GM19025 (cell line): ENCODE results near the gene WWOX.
"Not testable (repeated sequence)": the region's sequence is repeated elsewhere in the genome, so short reads cannot be mapped to it uniquely, and the experiment has no call there.

Source experiments
- ATAC-seq: cut with Tn5 transposase; IDR thresholded peaks from one replicate; pipeline ENCODE4 v1.9.1; 2021; ENCODE audit warnings: mild to moderate bottlenecking, low read depth, moderate library complexity; ENCODE audit not compliant: unreplicated experiment

Gene WWOX

DNA sequence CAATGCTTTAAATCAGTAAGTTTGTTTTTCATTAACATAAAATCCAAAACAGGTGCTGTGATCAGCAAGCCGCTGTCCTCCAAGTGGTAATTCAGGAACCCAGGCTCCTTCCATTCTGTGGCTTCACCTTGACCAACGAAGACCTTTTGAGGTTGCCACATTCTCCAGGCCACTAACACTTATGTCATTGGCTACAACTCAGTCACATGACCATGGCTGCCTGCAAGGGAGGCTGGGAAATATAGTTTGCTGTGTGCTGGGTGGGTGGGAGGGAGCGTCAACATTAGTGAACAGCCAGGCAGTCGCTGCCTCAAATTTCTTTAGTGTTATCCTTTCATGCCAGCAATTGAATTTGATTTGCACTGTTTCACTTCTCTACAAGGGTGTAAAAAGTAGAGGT lies 951.9 kb downstream of the WWOX start:
- ATAC-seq: no peak

DNA sequence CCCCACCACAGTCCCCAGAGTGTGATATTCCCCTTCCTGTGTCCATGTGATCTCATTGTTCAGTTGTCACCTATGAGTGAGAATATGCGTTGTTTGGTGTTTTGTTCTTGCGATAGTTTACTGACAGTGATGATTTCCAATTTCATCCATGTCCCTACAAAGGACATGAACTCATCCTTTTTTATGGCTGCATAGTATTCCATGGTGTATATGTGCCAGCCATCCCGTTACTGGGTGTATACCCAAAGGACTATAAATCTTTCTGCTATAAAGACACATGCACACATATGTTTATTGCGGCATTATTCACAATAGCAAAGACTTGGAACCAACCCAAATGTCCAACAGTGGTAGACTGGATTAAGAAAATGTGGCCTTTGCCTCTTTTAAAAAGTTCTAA lies 952.7 kb downstream of the WWOX start:
- not testable (repeated sequence) for ATAC-seq

DNA sequence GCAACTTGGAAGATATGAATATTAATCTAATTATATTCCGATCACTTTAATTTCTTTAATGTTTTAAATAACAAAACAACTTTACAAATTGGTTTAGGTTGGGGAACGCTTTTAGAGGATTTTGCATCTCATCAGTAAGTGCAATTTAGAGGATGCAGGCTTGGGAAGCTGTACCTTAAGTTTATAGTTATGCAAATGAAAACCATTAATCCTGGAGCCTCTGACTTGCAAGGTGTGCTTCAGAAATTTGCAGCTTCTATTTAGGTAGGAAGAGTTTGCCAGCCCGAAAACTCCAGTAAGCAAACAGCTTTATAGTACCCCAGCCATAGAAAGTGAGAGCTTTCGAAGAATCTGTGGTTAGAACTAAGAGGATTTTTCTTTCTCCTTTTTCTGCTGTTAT lies 954.1 kb downstream of the WWOX start:
- ATAC-seq: no peak

DNA sequence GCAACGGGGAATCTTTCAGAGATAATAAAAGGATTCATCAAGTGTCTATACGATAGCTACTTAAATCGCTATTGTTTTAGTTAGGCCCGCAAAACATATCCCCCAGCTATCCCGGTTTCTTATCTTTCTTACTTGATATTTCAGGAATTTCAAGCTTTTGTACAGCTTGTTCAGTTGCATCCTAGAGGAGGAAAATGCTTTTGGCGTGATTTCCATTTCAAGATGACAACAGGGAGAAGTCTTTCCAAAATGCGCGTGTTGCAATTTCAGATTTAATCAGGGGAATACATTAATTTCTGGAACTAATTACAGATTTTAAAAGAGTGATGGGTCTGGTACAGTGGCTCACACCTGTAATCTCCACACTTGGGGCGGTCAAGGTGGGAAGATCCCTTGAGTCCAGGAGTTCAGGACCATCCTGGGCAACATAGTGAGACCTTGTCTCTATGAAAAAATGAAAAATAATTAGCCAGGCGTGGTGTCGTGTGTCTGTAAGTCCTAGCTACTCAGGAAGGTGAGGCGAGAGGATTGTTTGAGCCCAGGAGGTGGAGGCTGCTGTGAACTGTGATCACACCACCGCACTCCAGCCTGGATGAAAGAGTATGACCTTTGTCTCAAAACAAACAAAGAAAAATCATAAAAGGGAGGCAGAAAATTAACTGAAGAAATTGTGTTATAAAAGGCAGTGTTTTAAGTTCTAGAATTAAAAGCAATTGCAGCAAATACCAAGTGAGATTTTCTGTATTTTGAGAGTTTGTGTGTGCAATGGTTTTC lies 954.9 kb downstream of the WWOX start:
- ATAC-seq: no peak

DNA sequence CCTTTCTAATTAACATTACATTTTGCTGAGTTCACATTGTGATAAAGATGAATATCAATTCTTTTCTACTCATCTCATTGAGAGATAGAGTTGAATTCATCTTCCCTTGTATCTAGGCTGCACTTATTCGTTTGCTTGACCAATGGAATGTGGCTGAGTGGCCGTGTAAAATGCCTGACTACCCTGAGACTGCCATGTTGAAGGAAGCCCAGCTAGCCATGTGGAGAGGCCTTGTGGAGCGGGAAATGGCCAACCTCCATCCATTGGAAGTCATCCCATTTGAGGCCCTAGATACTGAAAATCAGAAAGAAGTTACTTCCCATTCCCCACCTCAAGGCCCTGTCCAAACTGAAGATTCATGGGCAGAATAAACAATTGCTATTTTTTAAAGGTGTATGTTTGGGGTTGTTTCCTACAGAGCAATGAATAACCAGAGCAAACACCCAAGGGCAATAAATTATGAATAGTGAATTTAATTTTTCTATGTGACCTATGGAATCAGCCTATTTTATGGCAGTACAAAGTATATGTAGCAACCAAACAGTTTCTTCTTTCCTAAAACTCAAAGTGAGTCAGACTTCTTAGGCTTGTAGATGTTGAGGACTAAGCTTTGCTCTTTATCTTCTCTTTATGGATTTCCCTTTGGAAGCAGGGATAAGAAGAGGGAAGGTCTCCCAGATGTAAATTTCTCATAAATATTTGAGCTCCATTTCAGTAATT lies 956.0 kb downstream of the WWOX start:
- no peak for ATAC-seq

DNA sequence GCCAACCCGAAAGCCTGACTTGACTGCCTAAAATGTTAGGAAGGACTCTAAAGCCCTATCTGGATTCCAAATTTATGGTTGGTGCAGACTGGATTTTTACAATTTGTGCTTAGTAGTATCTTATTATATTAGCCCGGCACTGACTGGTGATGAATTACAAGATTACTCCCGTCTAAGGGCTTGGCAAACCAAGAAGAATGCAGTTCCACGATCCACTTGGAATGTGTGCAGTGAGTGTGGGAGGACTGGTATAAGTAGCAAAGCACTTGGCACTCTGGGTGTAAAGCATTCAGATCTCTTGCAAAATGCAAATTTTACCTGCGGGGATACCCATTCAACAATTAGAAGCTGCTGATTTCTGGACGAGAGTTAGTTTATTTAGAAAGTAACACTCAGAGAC lies 961.7 kb downstream of the WWOX start:
- no peak for ATAC-seq

DNA sequence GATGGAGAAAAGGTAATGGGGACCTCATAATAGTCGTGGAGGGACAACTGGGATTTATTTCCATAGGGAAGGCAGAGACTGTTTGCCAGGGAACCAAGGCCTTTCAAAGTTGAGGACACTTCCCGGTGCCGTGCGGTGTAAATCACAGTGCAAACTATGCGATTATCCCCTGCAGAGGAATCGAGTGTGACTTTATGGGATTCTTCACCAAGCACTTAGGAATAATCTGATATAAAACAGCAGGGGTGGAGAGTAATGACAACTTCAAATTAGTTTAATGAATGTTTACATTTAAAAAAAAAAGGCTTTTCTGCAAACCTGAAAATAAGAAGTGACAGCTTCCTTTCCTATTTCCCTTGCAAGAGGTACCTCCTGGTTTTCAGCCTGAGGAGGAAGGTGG lies 962.9 kb downstream of the WWOX start:
- no peak for ATAC-seq

DNA sequence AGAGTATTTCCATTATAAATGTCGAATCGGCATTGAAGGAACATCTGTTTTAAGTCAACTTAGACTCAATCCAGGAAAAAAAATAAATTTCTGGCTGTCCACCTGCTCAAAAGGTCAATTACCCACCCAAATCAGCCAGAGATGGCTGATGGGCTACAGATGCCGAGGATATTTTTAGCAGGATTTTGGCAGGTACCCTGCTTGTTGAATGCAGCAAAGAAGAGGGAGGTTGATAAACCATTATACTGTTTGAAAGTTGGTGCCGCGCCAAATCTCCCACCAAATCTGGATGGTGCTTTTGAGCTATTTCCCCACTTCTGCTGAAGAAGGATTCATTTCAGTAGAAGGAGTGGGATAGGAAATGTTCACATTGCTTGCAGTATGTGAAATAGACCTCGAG lies 963.4 kb downstream of the WWOX start:
- no peak for ATAC-seq

DNA sequence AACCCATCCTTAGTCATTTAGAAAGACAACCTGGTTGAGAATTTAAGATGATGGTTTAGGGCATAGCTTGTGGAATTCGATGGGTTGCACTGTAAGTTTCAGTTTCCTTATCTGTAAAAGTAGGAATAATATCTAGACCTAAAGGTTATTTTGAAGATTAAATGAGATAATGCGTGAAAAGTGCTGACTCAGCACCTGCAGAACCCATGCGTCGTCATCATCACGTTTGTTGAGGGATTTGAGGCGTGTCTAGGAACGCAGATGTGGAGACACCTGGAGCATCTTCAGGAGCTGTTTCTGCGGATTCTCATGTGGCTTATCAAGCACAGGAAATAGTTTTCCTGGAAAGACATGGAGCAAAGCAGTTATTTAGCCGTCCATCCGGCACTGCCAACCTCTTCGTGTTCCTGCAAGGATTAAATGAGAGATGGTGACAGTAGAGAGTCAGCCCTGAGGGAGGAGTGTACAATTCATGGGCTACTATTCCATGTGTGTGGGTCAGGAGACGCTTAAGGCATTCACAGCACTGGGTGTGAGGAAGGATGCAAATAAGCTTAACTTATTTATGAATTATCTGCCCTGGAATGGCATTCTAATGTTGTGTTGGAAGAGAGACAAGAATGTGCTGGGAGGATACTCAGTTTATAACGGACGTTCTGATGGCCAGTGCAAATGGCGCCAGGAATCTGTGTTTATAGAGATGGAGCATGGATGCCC lies 965.0 kb downstream of the WWOX start:
- ATAC-seq: no peak

DNA sequence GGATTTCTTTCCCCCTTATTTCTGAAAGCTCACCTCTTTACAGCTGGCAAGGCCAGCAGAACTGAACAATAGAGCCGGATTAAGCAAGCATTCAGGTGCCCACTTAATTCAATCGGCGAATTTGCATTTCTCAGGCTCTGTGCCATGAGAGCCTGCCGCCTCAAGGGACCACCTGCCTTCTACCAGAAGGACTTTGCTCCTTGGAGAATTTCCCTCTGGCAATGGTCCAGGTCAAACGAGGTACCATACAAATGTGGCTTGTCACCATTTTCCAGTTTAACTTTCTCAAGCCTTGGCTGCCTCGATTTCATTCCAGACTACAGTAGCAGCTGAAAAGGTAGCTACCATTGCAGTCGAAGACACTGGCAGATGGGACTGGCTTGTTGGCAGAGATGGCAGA lies 967.1 kb downstream of the WWOX start:
- ATAC-seq: no peak

GRCh38 chr16:79067600-79067999 lies 968.1 kb downstream of the WWOX start:
- no peak for ATAC-seq

- no peak for ATAC-seq
Observed at GRCh38 chr16:79069121-79069520, 969.7 kb downstream of the WWOX start.

- ATAC-seq: no peak
Observed at GRCh38 chr16:79069633-79070032, 970.2 kb downstream of the WWOX start.

DNA sequence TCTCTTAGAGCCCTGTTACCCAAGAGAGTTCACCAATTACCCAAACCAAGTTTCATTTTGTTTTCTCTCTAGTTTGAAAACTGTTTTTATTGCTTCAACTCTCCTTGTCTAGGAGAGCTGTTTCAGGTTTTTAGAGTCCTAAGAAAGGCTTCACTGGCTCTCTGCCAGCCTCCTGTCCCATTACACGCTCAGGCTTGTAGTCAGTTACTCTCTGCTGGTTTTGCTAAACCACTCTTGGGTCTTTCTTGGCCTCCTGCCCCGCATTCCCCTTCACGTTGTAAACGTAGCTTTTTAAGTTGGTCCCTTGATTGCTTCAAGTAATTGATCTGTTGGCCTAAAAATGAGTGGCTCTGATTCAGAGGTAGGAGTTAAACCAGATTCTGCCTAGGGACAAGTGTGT lies 972.0 kb downstream of the WWOX start:
- ATAC-seq: no peak

DNA sequence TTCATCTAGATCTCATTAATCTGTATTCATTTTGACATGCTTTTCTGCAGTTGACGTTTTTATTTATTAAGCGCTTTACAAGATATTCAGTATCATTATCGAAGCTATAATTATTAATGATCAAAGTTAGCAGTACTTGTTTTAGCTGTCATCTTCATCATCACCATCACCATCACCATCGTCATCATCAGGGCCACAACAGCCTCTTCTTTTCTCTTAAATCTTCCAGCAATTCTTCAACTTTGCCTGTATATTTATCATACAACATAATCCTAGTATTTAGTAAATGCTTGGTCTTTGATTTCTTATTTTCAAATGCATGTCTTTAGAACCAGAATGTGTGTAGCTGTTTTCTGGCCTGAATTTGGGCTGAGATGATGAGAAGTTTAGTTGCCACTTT lies 973.1 kb downstream of the WWOX start:
- no peak for ATAC-seq

DNA sequence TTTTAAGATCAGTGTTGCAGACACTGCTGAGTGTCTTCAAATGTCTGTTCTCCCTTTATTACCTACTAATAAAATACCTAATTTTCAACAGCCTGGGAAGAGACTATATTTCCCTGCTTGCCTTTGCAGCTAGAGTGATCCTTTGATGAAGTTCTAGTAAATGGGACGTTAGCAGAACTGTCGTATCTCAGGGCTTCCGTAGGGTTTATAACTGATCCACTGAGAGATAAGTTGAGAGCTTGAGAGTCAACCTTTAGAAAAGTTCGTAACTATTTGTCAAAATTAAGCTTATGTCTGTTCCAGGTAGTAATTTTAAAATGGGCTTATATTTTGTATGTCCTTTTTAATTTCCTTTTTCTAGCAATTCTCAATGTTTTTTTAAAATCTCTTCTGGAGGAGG lies 974.1 kb downstream of the WWOX start:
- no peak for ATAC-seq

DNA sequence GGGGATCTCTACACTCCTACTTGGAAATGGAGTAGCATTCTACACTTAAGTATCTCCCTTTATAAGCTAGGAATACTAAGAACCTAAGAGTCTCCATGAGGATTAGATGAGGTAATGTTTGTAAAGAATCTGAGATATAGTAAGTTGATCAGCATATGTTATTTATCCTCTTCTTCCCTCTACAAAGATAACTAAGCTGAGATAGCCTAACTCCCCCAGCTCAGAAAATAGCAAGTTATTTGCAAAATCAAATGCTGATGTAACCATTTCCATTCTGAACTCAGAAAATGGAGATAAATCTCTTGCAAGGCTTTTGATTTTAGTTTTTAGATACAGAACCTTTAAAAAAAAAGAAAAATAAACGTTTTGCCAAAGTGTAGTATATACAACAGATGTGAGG lies 975.1 kb downstream of the WWOX start:
- no peak for ATAC-seq

- ATAC-seq: no peak
Observed at GRCh38 chr16:79074951-79075350, 975.5 kb downstream of the WWOX start.

DNA sequence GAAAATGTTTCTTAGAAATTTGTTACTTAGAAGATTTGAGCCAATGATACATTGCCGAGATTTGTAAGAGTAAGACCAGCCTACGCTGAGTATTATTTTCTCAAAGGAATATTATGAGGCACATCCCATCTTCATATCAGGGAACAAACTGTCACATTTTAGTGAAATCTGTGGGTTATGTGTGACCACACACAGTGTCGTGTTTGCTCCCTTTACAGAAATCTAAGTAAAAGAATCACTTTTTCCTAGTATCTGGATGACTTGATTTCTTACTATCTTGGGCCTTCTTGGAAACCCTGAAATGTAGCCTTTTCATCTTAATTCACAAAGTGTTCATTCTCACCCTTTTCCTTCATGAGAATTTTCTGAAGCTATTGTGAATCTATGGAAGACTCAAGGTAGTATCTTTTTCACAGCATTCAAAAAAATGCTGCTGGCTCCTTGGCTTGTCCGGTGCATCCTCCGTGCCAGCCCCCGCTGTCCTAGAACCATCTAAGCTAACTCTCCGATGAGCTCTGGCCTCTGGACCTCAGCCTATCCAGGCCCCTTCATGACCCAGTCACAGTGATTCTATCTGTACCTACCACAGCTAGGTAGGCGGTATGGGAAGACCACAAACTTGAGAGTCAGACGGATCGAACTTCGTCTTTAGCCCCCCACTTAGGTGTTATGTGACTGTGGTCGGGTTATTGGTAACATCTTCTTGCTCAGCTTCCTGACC lies 976.8 kb downstream of the WWOX start:
- ATAC-seq: no peak

DNA sequence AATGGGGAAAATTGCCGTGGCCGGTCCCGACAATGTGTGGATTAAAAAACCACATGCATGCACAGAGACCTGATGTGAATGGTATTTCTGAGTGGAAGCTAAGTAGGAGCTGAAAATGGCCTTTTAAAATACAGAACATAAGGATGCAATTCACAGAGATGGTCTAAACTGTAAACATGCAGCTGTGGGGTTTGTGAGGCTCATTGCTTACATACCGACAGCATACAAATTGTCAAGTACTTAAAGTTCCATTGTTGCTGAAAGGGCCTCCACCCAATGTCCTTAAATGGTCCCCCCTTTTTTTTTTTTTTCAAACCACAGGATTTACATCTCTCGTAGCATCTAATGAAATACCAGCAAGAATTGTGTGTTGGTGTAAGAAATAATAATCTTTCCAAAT lies 977.9 kb downstream of the WWOX start:
- no peak for ATAC-seq
